ENCODE results near the gene DNAJC5G. TPM values are rescaled to one million over a fixed set of nuclear protein-coding genes. Genes with fewer than 3 reads are reported as not detected.
A peak's percentile ranks its signal among the peaks of the same experiment; 100 is the strongest.

The DNAJC5G gene
- total and polyA plus RNA-seq, 9 of the 15 experiments (the other 6 are each of a cell fraction or from before 2014, with no cell fraction given), result not detected

GRCh38 chr2:27322766-27323595 lies 47.7 kb downstream of the DNAJC5G start, which contains the start of gene MPV17 (continued):
- TF ChIP-seq, protein P1, sequence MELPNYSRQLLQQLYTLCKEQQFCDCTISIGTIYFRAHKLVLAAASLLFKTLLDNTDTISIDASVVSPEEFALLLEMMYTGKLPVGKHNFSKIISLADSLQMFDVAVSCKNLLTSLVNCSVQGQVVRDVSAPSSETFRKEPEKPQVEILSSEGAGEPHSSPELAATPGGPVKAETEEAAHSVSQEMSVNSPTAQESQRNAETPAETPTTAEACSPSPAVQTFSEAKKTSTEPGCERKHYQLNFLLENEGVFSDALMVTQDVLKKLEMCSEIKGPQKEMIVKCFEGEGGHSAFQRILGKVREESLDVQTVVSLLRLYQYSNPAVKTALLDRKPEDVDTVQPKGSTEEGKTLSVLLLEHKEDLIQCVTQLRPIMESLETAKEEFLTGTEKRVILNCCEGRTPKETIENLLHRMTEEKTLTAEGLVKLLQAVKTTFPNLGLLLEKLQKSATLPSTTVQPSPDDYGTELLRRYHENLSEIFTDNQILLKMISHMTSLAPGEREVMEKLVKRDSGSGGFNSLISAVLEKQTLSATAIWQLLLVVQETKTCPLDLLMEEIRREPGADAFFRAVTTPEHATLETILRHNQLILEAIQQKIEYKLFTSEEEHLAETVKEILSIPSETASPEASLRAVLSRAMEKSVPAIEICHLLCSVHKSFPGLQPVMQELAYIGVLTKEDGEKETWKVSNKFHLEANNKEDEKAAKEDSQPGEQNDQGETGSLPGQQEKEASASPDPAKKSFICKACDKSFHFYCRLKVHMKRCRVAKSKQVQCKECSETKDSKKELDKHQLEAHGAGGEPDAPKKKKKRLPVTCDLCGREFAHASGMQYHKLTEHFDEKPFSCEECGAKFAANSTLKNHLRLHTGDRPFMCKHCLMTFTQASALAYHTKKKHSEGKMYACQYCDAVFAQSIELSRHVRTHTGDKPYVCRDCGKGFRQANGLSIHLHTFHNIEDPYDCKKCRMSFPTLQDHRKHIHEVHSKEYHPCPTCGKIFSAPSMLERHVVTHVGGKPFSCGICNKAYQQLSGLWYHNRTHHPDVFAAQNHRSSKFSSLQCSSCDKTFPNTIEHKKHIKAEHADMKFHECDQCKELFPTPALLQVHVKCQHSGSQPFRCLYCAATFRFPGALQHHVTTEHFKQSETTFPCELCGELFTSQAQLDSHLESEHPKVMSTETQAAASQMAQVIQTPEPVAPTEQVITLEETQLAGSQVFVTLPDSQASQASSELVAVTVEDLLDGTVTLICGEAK (IDR thresholded peaks at IDR 0.05), result peak; percentile 92
- TF ChIP-seq, protein P1 (CRISPR knock-in tag; IDR thresholded peaks at IDR 0.05), result no peak
- peak; percentile 70 for TF ChIP-seq CBFA2T2 (conservative IDR thresholded peaks at IDR 0.05)
- TF ChIP-seq GTF2A2 (tag; IDR thresholded peaks at IDR 0.05), result no peak
- TF ChIP-seq, protein P2, sequence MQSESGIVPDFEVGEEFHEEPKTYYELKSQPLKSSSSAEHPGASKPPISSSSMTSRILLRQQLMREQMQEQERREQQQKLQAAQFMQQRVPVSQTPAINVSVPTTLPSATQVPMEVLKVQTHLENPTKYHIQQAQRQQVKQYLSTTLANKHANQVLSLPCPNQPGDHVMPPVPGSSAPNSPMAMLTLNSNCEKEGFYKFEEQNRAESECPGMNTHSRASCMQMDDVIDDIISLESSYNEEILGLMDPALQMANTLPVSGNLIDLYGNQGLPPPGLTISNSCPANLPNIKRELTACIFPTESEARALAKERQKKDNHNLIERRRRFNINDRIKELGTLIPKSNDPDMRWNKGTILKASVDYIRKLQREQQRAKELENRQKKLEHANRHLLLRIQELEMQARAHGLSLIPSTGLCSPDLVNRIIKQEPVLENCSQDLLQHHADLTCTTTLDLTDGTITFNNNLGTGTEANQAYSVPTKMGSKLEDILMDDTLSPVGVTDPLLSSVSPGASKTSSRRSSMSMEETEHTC (IDR thresholded peaks at IDR 0.05), result peak; percentile 70; the same call in 1 of the 2 replicates
- peak; percentile 74 for TF ChIP-seq AFF4 (CRISPR knock-in tag; IDR thresholded peaks at IDR 0.05)
- 0 out of 2 replicates have a peak, but pooled peaks have one; percentile 25 for TF ChIP-seq SMAD3 (CRISPR knock-in tag; conservative IDR thresholded peaks at IDR 0.05)
- TF ChIP-seq MAFG (tag; conservative IDR thresholded peaks at IDR 0.05), result no peak

All from K562 (cell line).